H7 (cell line): ENCODE measurements around the gene CLDN9. TPM values are rescaled to one million over a fixed set of nuclear protein-coding genes. Genes with fewer than 3 reads are reported as not detected.

ENCODE experiments used
- DNase-seq: peaks from one replicate; pipeline ENCODE4 v3.0.0; 2012
- H3K27me3 ChIP-seq: 2 replicates; pipeline ENCODE4 v1.6.0; 2011; ENCODE audit warnings: mild to moderate bottlenecking, low read length; ENCODE audit not compliant: control insufficient read depth, insufficient read depth
- H3K36me3 ChIP-seq: replicated peaks from 2 replicates; pipeline ENCODE4 v1.5.1; 2011; ENCODE audit warnings: low read length; ENCODE audit not compliant: control insufficient read depth, insufficient read depth
- H3K4me3 ChIP-seq: 2 replicates; pipeline ENCODE4 v1.5.1; 2011; ENCODE audit warnings: low read depth, mild to moderate bottlenecking, control low read depth, low read length, moderate library complexity; ENCODE audit not compliant: insufficient read depth
- total RNA-seq: library from RNA; depleted of rRNA; stranded (reverse); fragments of >200 nt; shearing (Covaris generic); gene quantifications from 2 replicates; pipeline ENCODE4 v1.2.3, GENCODE V29; 2014

Gene CLDN9
- total RNA-seq, 1 experiment from 2014 or later: 0.21 TPM

GRCh38 chr16:2999929-3000328 is 12.8 kb upstream of the CLDN9 start:
- Histone ChIP-seq H3K4me3 (no peak overlapping the region), H3K36me3 (no peaks in the 10 kb centered on the region), H3K27me3 (no peaks in the 10 kb centered on the region)
- no peak for DNase-seq

GRCh38 chr16:3000540-3000939 is 12.2 kb upstream of the CLDN9 start:
- DNase-seq: no peak
- Histone ChIP-seq H3K4me3 (no peak overlapping the region), H3K36me3 (no peaks in the 10 kb centered on the region), H3K27me3 (no peaks in the 10 kb centered on the region)

DNA sequence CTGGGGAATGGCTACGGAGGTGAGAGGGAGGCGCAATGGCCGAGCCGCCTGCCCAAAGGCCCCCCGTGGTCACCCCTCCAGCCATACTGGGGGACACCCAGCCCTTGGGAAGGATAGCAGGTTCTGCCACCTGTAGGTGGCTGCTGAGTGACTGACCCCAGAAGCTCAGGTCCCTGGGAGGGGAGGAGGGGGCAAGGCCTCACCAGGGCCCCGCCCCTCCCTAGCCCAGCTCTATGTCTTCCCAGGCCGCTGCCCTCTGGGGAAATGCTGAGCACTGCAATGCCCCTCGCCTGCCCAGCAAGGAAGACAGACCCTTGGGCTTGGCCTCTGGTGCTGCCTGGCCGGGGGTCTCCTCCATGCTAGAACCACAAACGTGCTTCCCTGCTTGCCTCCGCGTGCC is 11.4 kb upstream of the CLDN9 start:
- no peaks in the 10 kb centered on the region for H3K27me3 ChIP-seq
- DNase-seq: peak; percentile 87
- no peaks in the 10 kb centered on the region for H3K36me3 ChIP-seq
- no peak overlapping the region for H3K4me3 ChIP-seq

GRCh38 chr16:3003582-3004270 is 9.0 kb upstream of the CLDN9 start:
- no peak overlapping the region; the same call in 1 of the 2 replicates for H3K4me3 ChIP-seq
- H3K36me3 ChIP-seq: no peaks in the 10 kb centered on the region; the same call in 1 of the 2 replicates
- DNase-seq: peak; percentile 99
- no peaks in the 10 kb centered on the region for H3K27me3 ChIP-seq

GRCh38 chr16:3004319-3004718 is 8.4 kb upstream of the CLDN9 start:
- Histone ChIP-seq H3K36me3 (no peaks in the 10 kb centered on the region; the same call in 1 of the 2 replicates), H3K27me3 (no peaks in the 10 kb centered on the region), H3K4me3 (peak overlapping the region; percentile 12)
- peak; percentile 68 for DNase-seq

DNA sequence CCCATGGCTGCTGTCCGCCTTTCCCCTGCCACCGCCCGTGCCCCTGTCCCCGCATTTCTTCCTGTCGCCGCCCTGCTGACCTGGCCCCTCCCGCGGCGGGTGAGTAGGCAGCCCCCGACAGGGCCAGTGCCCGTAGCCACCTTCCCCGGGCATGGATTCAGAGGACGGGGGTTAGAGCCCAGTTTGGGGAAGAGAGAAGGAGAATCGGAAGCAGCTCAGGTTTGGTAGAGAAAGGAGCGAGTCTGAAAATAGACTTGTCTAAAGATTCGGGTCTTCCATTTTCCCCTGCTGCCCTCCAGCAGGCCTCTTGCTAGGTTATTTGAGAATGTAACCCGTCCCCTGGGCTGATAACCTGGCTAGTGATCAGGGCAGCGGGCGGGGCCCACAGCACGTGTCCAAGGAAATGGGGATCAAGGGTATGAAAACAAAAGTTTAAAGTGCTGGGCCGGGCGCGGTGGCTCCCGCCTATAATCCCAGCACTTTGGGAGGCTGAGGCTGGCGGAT is 7.9 kb upstream of the CLDN9 start:
- DNase-seq: peak; percentile 80
- peak overlapping the region; percentile 51 for H3K4me3 ChIP-seq
- H3K36me3 ChIP-seq: no peaks in the 10 kb centered on the region; the same call in 1 of the 2 replicates
- H3K27me3 ChIP-seq: no peaks in the 10 kb centered on the region

GRCh38 chr16:3007059-3007956 is 5.4 kb upstream of the CLDN9 start:
- DNase-seq: peak; percentile 71
- Histone ChIP-seq H3K4me3 (peak overlapping the region; percentile 12; the same call in 1 of the 2 replicates), H3K27me3 (peaks cover 2% of the 10 kb centered on the region; the same call in 1 of the 2 replicates), H3K36me3 (no peaks in the 10 kb centered on the region; the same call in 1 of the 2 replicates)

GRCh38 chr16:3007957-3008689 is 4.6 kb upstream of the CLDN9 start:
- H3K4me3 ChIP-seq: peak overlapping the region; percentile 12
- peaks cover 8% of the 10 kb centered on the region for H3K27me3 ChIP-seq
- no peaks in the 10 kb centered on the region; the same call in 1 of the 2 replicates for H3K36me3 ChIP-seq
- DNase-seq: peak; percentile 92

- DNase-seq: no peak
- H3K4me3 ChIP-seq: no peak overlapping the region
Measured at GRCh38 chr16:3008690-3009037, 4.1 kb upstream of the CLDN9 start.

DNA sequence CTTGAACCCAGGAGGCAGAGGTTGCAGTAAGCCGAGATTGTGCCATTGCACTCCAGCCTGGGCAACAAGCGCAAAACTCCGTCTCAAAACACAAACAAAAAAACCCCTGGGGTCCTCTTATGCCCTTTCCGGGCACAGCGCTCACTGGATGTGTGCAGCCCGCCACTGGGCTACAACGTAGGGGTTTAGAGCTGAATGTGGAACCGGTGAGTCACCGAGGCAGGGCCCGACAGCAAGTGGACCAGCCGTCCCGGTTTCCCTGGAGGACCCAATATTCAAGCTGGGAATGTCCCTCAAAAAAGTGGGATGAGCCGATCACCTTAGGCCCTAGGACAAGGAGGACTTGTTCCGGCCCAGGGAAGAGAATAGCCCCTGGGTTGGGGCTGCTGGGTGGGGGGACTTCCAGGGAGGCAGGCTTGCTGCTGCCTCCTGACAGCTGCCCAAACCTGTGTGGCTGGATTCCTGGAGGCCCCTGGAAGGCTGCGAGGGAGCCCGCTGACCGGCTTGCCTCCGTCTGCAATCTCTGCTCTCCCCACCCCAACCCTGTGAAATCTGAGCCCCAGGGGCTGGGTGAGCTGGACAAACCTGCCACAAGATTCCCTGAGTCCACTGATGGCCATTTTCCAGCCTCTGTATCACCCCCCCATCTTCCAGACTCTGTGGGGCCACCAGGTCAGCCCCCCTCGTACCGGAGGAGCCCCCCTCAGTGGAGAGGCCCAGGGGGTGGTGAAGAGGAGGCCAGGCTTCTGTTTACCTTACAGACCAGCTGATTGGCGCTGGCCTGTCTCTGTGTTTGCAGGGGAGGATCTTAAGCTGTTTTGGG is 2.9 kb upstream of the CLDN9 start:
- peak; percentile 88 for DNase-seq
- peaks cover 12% of the 10 kb centered on the region for H3K27me3 ChIP-seq
- no peaks in the 10 kb centered on the region; the same call in 1 of the 2 replicates for H3K36me3 ChIP-seq
- peak overlapping the region; percentile 19; the same call in 1 of the 2 replicates for H3K4me3 ChIP-seq

More at GRCh38 chr16:3008690-3009037, 4.1 kb upstream of the CLDN9 start:
- Histone ChIP-seq H3K36me3 (no peaks in the 10 kb centered on the region; the same call in 1 of the 2 replicates), H3K27me3 (peaks cover 12% of the 10 kb centered on the region)

GRCh38 chr16:3010510-3010909 is 2.2 kb upstream of the CLDN9 start:
- DNase-seq: no peak
- H3K36me3 ChIP-seq: no peaks in the 10 kb centered on the region; the same call in none of the 2 replicates
- H3K27me3 ChIP-seq: peaks cover 12% of the 10 kb centered on the region
- H3K4me3 ChIP-seq: no peak overlapping the region

DNA sequence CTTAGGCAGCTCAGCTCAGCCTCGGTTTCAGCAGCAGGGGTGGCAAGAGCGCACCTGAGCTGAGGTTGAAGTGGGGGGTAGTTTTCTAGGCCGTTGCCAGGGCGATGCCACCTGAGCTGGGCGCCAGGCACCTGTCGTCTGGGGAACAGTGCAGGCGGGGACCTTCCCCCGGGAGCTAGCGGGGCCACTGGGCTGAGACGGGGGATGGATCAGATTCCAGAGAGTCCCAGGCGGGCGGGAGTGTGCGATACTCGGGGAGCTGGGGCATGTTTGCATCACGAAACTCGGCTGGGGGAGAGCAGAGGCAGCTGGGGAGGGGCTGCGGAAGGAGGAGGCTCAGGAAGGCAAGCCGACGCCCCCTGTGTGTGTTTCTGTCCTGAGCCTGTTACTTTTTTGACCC is 477 bp upstream of the CLDN9 start:
- H3K36me3 ChIP-seq: peaks cover 5% of the 10 kb centered on the region
- DNase-seq: peak; percentile 83
- H3K4me3 ChIP-seq: peak overlapping the region; percentile 44
- H3K27me3 ChIP-seq: peaks cover 12% of the 10 kb centered on the region

- H3K27me3 ChIP-seq: peaks cover 12% of the 10 kb centered on the region
- no peak overlapping the region for H3K4me3 ChIP-seq
Measured at GRCh38 chr16:3013491-3013951, 798 bp downstream of the CLDN9 start.

More at GRCh38 chr16:3013491-3013951, 798 bp downstream of the CLDN9 start:
- peaks cover 5% of the 10 kb centered on the region for H3K36me3 ChIP-seq
- peak; percentile 77 for DNase-seq
